ENCODE data around the gene TTC9. TPM values are rescaled to one million over a fixed set of nuclear protein-coding genes. Genes with fewer than 3 reads are reported as not detected.

The TTC9 gene
- total RNA-seq (2014; rRNA removed; shearing (Covaris generic); ENCODE audit: low replicate concordance) = 4.5 and 4.8 TPM in 2 replicates

DNA sequence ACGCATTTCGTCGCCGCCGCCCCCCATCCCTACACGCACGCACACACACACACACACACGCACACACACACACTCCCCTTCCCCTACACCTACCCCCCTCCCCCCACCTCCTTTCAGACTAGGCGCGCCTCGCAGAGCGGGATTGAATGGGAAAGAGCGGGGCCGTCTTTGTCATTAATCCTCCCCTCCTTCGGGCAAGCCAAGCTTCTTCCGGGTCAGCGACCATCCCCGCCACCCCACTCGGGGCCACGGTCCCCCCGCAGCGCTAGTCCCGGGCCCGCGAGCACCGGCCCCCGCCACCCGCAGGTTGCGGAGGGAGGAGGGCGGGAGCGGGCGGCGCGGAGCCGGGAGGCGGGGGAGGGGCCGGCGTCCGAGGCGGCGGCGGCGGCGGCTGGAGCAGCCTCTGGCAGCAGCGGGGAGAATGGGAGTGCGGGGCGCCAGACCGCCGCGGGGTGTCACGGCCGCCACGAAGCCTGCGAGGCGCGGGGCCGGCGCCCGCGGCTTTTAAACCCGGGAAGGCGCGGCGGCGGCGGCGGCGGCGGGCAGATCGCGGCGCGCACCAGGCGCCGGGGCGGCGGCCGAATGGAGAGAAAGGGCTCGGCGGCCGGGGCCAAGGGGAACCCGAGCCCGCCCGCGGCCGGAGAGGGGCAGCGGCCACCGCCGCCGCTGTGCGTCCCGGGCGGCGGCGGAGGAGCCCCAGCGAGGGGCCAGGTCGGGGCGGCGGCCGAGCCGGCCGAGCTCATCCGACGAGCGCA lies at the start of gene TTC9:
TSS of gene TTC9 (plus strand) at position 369 of the 755 bp plus-strand sequence. CDS start at position 583, 214 bp downstream.
- DNase-seq (ENCODE audit: low read depth) = no peak
- in situ Hi-C loops (cut with HindIII; ENCODE audit: low pct_unique_long_range_greater_than_20kb, low sequenced_read_pairs) = no loop called here

DNA sequence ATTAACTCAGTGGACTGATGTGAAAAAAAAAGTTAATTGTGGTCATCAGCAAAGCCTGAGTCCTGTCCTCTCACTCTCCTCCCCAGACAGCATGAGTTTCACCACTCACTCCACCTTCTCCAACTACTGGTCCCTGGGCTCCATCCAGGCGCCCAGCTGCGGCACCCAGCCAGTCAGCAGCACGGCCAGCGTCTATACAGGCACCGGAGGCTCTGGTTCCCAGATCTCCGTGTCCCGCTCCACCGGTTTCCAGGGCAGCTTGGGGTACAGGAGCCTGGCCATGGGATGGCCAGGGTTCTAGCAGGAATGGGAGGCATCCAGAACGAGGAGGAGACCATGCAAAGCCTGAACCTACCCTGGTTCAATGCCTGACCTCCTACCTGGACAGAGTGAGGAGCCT lies 47.3 kb upstream of the TTC9 start:
- in situ Hi-C loops (cut with HindIII; ENCODE audit: low pct_unique_long_range_greater_than_20kb, low sequenced_read_pairs) = no loop called here
- no peak for DNase-seq (ENCODE audit: low read depth)

DNA sequence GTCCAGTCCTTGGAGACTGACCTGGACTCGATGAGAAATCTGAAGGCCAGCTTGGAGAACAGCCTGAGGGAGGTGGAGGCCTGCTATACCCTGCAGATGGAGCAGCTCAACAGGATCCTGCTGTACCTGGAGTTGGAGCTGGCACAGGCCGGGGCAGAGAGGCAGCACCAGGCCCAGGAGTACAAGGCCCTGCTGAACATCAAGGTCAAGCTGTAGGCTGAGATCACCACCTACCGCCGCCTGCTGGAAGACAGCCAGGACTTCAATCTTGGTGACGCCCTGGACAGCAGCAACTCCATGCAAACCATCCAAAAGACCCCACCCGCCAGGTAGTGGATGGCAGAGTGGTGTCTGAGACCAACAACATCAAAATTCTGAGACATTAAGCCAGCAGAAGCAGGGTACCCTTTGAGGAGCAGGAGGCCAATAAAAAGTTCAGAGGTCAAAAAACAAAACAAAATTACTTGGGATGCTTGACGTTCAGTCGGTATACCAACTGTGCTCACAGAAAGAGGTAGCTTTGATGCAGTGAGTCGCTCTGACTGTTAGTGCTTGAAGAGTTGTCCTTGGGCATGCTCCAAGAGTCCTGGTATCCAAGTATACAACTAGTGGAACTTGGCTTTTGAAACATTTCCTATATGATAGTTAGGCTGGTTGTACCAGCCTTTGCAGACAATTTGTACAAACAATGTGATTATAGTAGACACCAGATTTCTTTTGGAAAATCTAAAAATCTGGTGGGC lies 46.1 kb upstream of the TTC9 start:
- DNase-seq (ENCODE audit: low read depth) = no peak
- in situ Hi-C loops (cut with HindIII; ENCODE audit: low pct_unique_long_range_greater_than_20kb, low sequenced_read_pairs) = no loop called here

DNA sequence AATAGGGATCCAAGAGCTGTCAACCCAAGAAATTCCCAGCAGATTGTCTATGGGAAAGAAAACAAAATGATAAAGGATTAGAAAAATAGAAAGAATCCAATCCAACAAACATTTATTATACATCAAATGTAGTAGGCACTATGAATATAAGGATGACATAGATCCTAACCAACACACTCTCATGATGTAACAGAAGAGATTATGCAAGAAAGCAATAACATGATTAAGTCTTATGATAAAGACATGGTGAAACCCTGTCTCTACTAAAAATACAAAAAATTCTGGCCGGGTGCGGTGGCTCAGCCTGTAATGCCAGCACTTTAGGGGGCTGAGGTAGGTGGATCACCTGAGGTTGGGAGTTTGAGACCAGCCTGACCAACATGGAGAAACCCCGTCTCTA lies 44.0 kb upstream of the TTC9 start:
- no peak for DNase-seq (ENCODE audit: low read depth)
- in situ Hi-C loops (cut with HindIII; ENCODE audit: low pct_unique_long_range_greater_than_20kb, low sequenced_read_pairs) = no loop called here

DNA sequence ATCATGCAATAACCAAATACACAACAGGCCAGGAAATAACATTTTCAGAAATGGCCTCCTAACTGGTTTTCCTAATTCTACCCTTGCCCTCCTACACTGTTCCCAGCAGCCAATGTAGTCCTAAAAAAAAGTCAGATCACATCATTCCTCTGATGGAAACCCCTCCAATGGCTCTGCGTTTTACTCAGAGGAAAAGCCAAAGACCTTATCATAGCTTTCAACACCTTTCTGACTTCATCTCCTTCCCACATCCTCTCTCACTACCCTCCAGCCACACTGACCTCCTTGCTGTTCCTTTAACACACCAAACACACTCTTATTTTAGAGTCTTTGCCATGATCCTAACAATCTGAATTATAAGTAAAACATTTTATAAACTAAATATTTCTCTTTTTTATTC lies 42.4 kb upstream of the TTC9 start:
- in situ Hi-C loops (cut with HindIII; ENCODE audit: low pct_unique_long_range_greater_than_20kb, low sequenced_read_pairs) = no loop called here
- no peak for DNase-seq (ENCODE audit: low read depth)

DNA sequence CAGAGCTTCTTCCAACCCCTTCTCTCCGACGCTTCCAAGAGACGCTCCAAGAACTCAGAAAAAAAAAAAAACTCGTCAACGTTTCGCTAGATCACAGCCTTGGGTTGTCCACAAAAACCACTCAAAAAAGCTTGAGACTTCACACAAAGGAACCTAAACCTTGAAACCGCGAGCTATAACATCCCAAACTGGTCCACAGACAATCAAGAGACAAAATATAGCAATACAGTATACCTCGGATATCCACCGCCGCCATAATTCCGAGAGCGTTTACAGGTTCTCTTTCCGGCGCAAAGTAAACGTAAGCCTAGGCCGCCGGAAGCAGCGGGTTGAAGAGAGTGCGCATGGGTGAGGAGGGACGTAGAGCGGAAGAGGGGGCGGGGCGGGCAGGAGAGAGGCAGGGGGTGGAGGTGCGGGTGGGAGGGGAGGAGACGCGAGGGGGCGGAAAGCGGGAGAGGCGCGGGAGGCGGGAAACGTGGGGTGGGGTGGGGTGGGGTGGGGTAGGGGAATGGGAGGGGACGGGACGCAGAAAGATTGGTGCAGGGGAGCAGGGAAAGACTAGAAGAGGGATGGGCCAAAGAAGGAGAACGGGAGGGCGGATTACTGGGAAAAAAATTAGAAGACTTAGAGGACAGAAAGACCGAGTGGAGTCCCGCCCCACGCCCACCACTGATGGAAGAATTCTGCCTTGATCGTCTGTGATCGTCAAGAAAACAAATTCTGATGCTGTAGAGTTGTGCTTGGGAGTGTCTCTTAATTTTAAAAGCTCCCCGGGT lies 41.1 kb upstream of the TTC9 start, which contains the start of gene MED6:
TSS of gene MED6 (minus strand) at position 274 of the 776 bp plus-strand sequence. CDS start at position 256, 18 bp downstream.
- in situ Hi-C loops (cut with HindIII; ENCODE audit: low pct_unique_long_range_greater_than_20kb, low sequenced_read_pairs) = no loop called here

DNA sequence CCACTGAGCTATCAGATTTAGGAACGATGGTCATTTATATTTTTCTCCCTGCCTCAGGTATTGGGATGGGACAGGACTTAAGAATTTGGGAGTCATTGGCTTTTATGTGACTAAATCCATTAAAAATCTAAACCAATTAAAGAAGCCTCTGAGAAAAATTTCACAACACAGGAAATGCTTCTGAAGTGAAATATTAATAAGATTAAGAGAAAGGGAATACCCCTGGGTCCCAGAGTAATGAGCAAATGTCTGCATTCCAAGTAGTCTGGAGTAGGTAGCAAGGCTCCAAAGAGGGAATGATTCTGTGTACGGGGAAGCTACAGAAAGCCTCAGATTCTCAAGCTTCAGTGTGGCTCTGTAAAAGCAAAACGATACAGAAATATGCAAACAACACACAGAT lies 40.6 kb upstream of the TTC9 start:
- DNase-seq (ENCODE audit: low read depth) = no peak
- in situ Hi-C loops (cut with HindIII; ENCODE audit: low pct_unique_long_range_greater_than_20kb, low sequenced_read_pairs) = no loop called here

More for the DNA sequence above, 41.1 kb upstream of the TTC9 start, which contains the start of gene MED6:
- peak; percentile 77 for DNase-seq (ENCODE audit: low read depth)

DNA sequence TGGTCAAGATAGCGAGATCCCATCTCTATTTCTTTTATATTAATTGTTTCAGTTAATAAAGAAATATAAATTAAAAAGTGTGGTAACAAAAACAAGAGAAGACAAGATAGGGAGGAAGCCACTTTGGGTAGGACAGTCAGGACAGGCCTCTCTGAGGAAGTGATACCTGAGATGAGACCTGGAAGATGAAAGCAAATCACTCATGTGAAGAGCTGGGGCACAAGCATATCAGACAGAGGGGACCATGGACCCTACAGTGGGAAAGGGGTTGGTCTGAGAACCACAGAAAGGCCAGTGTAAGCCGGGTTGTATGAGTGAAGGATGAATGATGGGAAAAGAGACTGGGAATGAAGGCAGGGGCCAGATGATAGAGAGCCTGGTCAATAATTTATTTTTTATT lies 39.5 kb upstream of the TTC9 start:
- no peak for DNase-seq (ENCODE audit: low read depth)
- in situ Hi-C loops (cut with HindIII; ENCODE audit: low pct_unique_long_range_greater_than_20kb, low sequenced_read_pairs) = no loop called here

DNA sequence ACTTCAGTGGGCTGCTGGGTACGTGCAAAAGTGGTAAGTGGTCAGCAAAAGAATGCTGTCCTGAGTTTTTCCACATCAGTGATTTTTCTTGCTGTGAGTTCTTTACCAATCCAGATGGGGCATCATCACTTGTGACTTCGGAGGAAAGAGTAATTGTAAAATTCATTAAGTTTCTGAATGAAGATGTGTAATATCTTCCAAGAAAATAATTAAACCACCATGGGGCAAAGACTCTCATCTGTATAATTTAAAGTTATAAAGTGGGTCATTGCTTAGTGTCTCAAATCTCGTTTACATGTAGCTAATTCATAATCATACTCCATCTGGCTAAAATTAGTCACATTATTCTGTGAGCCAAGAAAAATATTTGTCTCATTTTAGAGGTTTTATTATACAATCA lies 30.5 kb upstream of the TTC9 start:
- in situ Hi-C loops (cut with HindIII; ENCODE audit: low pct_unique_long_range_greater_than_20kb, low sequenced_read_pairs) = no loop called here

DNA sequence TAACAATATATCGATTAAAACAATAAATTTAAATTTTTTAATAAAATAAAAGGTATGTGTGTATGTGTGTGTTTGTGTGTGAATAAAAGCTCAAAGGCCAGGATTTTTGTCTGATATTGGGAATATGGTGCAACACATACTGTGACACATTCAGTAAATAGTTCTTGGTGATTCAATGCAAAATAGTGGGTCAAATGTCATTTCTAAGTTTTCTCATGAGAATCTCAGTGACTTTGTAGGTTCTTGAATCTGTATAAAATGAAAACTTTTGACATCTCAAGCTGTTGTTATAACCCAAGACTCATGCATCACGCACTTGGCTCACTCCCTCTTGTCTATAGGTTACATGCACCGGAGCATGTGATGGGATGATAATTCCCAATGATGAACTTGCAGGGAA lies 25.1 kb upstream of the TTC9 start:
- in situ Hi-C loops (cut with HindIII; ENCODE audit: low pct_unique_long_range_greater_than_20kb, low sequenced_read_pairs) = no loop called here
- DNase-seq (ENCODE audit: low read depth) = no peak

More for the DNA sequence above, 30.5 kb upstream of the TTC9 start:
- DNase-seq (ENCODE audit: low read depth) = no peak

DNA sequence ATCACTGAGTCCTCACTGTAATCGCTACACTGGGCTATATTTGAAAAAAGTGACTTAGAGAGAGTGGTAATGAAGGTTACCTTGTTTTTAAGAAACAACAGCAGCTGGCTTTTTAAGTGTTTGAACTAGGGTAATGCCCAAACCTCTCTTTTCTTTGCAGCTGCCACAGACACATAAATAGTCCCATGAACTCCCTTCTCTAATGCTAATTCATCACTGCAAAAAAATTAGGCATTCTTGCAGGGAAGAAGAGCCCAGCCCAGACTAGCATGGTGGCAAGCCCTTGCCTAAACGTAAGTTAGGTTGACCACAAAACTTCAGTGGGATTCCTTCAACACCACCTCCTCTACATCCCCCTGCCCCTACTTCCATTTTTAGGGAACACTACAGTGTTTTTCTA lies 23.4 kb upstream of the TTC9 start:
- in situ Hi-C loops (cut with HindIII; ENCODE audit: low pct_unique_long_range_greater_than_20kb, low sequenced_read_pairs) = no loop called here
- DNase-seq (ENCODE audit: low read depth) = no peak

DNA sequence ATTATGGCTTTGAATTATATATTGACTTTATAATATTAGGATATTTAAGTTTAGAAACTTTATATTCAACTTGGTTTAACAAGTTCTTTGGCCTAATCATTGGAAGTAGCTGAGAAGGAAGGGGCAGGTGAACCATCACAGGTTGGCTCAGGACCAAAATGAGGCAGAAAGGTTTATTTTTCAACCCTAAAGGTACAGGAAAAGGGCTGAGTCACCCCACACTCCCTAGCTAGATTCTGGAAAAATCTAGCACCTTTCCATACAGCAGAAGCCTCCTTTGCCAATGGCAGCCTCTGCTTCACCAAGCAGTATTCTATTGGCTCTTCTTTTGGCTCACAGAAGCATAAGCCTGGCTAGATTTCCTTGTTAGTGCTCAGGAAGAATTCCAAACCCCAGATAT lies 22.0 kb upstream of the TTC9 start:
- no peak for DNase-seq (ENCODE audit: low read depth)
- in situ Hi-C loops (cut with HindIII; ENCODE audit: low pct_unique_long_range_greater_than_20kb, low sequenced_read_pairs) = no loop called here

DNA sequence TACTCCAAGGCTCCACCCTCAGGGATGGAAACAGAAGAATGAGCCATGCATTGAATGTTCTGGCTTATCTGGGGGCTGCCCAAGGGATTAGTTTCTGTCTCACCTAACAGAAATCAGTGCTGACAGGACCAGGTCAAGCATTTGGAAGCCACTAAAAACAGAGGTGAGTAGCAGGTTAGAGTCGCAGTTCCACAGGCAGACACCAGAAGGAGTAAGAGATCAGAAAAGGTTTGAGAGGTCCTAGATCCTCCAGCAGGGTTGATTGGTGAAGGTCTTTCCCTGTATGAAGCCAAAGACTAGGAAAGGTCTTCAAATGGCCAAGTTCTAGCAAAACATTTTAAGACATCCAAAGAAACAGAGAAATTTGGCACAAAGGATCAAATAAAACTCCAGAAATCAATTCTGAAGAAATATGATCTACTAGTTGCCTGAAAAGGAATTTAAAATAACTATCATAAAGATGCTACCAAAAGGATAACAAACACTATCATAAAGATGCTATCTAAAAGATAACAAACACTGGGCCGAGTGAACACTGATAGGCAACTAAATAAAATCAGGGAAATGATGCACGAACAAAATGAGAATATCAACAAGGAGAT lies 19.5 kb upstream of the TTC9 start:
- DNase-seq (ENCODE audit: low read depth) = peak; percentile 41
- in situ Hi-C loops (cut with HindIII; ENCODE audit: low pct_unique_long_range_greater_than_20kb, low sequenced_read_pairs) = no loop called here

DNA sequence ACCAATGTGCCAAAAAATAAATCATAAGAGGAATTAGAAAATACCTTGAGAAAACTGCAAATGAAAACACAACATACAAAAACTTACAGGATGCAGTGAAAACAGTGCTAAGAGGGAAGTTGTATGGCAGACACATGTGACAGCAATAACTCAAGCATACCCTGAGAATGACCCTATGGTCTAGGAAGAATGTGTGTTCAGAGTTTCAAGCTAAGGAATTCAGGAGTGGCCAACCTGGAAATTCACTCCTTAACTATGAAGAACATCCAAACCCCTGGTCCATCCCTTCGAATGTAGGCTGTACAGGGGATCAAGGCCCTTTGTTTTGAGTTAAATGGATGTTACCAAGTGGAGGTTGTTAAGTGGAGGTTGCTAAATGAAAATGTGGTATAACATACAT lies 16.7 kb upstream of the TTC9 start:
- in situ Hi-C loops (cut with HindIII; ENCODE audit: low pct_unique_long_range_greater_than_20kb, low sequenced_read_pairs) = no loop called here
- DNase-seq (ENCODE audit: low read depth) = no peak

DNA sequence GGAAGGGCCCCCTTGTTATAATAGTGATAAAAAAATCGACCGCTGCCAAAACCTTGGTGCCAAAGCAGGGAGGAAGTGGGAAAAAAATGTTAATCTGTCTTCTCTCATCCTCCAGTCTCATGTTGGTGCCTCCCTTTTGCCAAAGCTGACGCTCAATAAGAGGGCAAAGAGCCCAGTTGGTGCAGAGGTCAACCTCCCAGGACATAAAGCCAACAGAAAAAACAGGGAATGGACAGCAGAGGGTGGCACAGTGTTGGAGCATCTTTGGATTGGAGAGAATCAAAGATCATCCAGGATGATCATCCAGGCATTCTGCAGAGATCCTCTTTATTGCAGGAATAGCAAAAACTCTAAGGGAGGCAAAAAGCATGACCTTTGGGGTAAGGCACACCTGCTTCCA lies 9.8 kb upstream of the TTC9 start:
- DNase-seq (ENCODE audit: low read depth) = no peak
- in situ Hi-C loops (cut with HindIII; ENCODE audit: low pct_unique_long_range_greater_than_20kb, low sequenced_read_pairs) = no loop called here

DNA sequence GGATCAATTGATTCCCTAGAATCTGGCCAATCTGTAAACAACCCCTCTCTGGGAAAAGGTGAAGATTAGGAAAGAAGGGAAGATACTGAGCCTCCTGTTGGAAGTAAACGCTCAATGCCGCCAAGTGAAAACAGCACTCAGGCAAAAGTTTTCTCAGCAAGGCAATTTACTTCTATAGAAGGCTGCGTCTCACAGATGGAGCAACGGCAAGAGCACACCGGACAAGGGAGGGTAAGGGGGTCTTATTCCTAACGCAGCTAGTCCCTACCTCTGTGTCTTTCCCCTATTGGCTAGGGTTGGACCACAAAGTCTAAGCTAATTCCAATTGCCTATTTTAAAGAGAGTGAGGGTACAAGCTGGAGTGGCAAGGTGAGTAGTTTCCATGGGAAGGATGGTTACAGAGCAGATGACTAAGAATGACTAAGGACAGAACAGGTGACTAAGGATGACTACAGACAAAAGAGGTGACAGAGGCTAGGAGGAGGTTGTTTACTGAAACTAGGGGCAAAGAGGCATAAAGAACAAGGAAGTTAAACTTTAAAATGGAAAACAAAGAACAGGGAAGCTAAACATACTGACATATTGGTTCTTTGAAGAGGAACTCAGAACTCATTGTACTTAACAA lies 5.6 kb upstream of the TTC9 start:
- peak; percentile 73 for DNase-seq (ENCODE audit: low read depth)
- in situ Hi-C loops (cut with HindIII; ENCODE audit: low pct_unique_long_range_greater_than_20kb, low sequenced_read_pairs) = no loop called here

DNA sequence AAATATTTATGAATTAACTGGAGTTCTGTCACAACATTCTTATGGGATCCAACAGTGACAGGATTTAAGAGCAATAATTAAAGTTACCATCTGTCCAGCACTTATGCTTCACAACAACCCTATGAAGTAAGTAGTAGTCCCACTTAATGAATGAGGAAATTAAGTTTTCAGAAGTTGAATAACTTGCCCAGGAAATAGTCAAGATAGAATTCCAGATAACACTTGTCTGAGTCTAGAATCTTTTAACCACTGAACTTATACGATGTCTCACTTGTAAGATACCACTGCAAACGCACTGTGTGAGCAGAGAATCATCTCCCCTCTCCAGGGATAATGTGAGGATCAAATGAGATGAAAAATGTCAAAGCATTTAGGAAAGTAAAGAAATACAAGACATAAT lies 3.3 kb upstream of the TTC9 start:
- no peak for DNase-seq (ENCODE audit: low read depth)
- in situ Hi-C loops (cut with HindIII; ENCODE audit: low pct_unique_long_range_greater_than_20kb, low sequenced_read_pairs) = no loop called here

DNA sequence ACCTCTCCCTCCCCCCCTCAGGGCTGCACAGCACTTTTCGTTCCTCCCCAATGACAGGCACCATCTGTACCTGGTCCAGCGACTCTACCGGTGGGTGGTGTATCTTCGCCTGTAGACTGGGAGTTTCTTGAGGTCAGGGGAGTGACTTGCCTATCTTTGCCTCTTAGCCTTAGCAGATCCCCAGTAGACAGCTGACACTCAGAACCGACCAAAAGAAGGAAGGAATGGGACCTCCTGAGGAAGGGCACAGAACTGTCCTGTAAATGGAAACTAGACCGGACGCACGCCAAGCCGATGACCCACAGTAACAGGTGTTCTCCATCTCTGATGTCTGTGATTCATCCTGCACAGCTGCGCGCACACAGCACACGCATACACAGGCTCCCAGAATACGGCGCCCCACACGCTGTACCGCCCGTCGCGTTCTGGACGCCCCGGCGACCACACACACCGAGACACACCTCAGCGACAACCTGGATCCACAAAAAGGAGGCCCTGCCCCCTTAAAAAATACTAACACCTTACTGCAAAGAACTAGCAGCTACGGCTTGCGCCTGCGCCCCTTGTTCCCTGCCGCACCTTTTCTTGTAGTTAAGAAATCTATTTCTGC lies 673 bp upstream of the TTC9 start:
- in situ Hi-C loops (cut with HindIII; ENCODE audit: low pct_unique_long_range_greater_than_20kb, low sequenced_read_pairs) = no loop called here
- peak; percentile 60 for DNase-seq (ENCODE audit: low read depth)

All from Caki2 (cell line).